Smooth muscle cell of trachea (primary cell): Measurements from ENCODE around the gene TMTC2. TPM values are rescaled to one million over a fixed set of nuclear protein-coding genes. Genes with fewer than 3 reads are reported as not detected.

Source experiments
- total RNA-seq: library from RNA; depleted of rRNA; stranded (reverse); fragments of >200 nt; gene quantifications from 2 replicates; pipeline ENCODE4 v1.2.1, GENCODE V29; 2014

TMTC2 gene
- 11.1 and 12.4 TPM in 2 replicates for total RNA-seq

GRCh38 chr12:82686168-82687020 lies at the start of gene TMTC2:
Gene TMTC2, plus strand, starts transcription at chr12:82686906.

